Activated B cell treated with CpG ODN at 0.5 μM for 24 hours (primary cell): Measurements from ENCODE around the gene LCORL. TPM values are rescaled to one million over a fixed set of nuclear protein-coding genes. Genes with fewer than 3 reads are reported as not detected.

Experiments
- ATAC-seq: fragments of 200-7000 bp; cut with Tn5 transposase; one replicate; pipeline ENCODE4 v1.10.0; 2021; ENCODE audit warnings: low read depth, mild to moderate bottlenecking, moderate library complexity
- CTCF ChIA-PET: fragments of 350-600 bp; sonication (Branson Sonifier 250); formaldehyde crosslinking; loops from one replicate; lab custom pipeline; 2021; ENCODE audit warnings: antibody characterized with exemption; lab: Charles Lee
- POLR2A ChIA-PET: fragments of 350-600 bp; sonication (Branson Sonifier 250); formaldehyde crosslinking; loops from one replicate; lab custom pipeline; 2021; ENCODE audit warnings: antibody characterized with exemption; lab: Charles Lee
- DNase-seq: peaks from one replicate; pipeline ENCODE4 v3.0.0; 2022
- H3K27ac Mint-ChIP-seq: one replicate; pipeline ENCODE4 v1.8.0; 2020; ENCODE audit warnings: mixed read lengths
- H3K27me3 Mint-ChIP-seq: one replicate; pipeline ENCODE4 v1.8.0; 2021; ENCODE audit warnings: mixed read lengths
- H3K36me3 Mint-ChIP-seq: one replicate; pipeline ENCODE4 v1.8.0; 2021; ENCODE audit warnings: low read depth, mixed read lengths
- H3K4me1 Mint-ChIP-seq: one replicate; pipeline ENCODE4 v1.8.0; 2021; ENCODE audit warnings: mixed read lengths
- H3K4me3 Mint-ChIP-seq: one replicate; pipeline ENCODE4 v1.8.0; 2020; ENCODE audit warnings: mild to moderate bottlenecking, mixed read lengths
- H3K9me3 Mint-ChIP-seq: one replicate; pipeline ENCODE4 v1.8.0; 2020; ENCODE audit warnings: mixed read lengths
- CTCF ChIP-seq: fragments of 200-600 bp; IDR thresholded peaks from one replicate; pipeline ENCODE4 v1.8.0; 2022; ENCODE audit warnings: antibody characterized with exemption, mild to moderate bottlenecking
- intact Hi-C: fragments of 100-400 bp; cut with micrococcal nuclease; formaldehyde crosslinking; loops from one replicate; pipeline ENCODE4 v1.15.1; 2024
- total RNA-seq: library from RNA; stranded (reverse); gene quantifications from 2 replicates; pipeline ENCODE4 v1.2.3, GENCODE V29; 2022

LCORL gene
- total RNA-seq, 1 donor from 2014 or later: 12.6 TPM

- Mint-ChIP-seq H3K36me3 (peaks cover 28% of the 10 kb centered on the region), H3K4me3 (no peak overlapping the region), H3K27me3 (no peaks in the 10 kb centered on the region), H3K9me3 (no peaks in the 10 kb centered on the region), H3K4me1 (peaks cover 1% of the 10 kb centered on the region), H3K27ac (no peak overlapping the region)
- no peak for TF ChIP-seq CTCF
- ChIA-PET CTCF (no interaction called here), POLR2A (no interaction called here)
- intact Hi-C loops: no loop called here
- ATAC-seq (no peak), DNase-seq (no peak)
Measured at GRCh38 chr4:17964576-17964975, 57.0 kb downstream of the LCORL start.

- TF ChIP-seq CTCF: no peak
- H3K4me3 Mint-ChIP-seq: no peak overlapping the region
- no peaks in the 10 kb centered on the region for H3K27me3 Mint-ChIP-seq
- CTCF ChIA-PET: no interaction called here
- peaks cover 8% of the 10 kb centered on the region for H3K4me1 Mint-ChIP-seq
- ATAC-seq (no peak), DNase-seq (no peak)
- peaks cover 49% of the 10 kb centered on the region for H3K36me3 Mint-ChIP-seq
- H3K9me3 Mint-ChIP-seq: no peaks in the 10 kb centered on the region
- intact Hi-C loops: no loop called here
- H3K27ac Mint-ChIP-seq: no peak overlapping the region
- POLR2A ChIA-PET: no interaction called here
Measured at GRCh38 chr4:17962171-17962570, 59.4 kb downstream of the LCORL start.

- ATAC-seq (no peak), DNase-seq (no peak)
- intact Hi-C loops: no loop called here
- Mint-ChIP-seq H3K27ac (no peak overlapping the region), H3K36me3 (peaks cover 57% of the 10 kb centered on the region), H3K9me3 (peaks cover 3% of the 10 kb centered on the region), H3K4me3 (no peak overlapping the region), H3K27me3 (no peaks in the 10 kb centered on the region), H3K4me1 (peaks cover 6% of the 10 kb centered on the region)
- no peak for TF ChIP-seq CTCF
- CTCF ChIA-PET: no interaction called here
- POLR2A ChIA-PET: no interaction called here
Measured at GRCh38 chr4:17961249-17961648, 60.3 kb downstream of the LCORL start.

DNA sequence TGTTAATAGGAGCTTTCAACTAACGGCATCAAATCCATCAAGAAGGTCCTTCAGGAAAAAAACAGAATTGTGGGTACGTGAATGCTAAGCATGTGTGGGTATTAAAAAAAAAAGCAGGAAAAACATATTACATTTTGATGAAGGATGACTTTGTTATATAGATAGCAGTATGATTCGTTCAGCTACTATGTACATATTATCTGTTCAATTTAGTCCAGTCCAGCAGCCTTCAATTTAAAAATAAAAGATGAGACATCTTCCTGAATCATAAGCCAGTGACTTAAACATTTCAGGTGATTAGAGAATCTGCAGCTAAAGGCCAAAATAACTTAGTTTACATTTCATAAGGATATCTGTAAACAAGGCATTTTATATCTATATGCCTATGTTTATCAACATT is 63.4 kb downstream of the LCORL start:
- Mint-ChIP-seq H3K4me1 (peaks cover 6% of the 10 kb centered on the region), H3K27ac (no peak overlapping the region), H3K4me3 (no peak overlapping the region), H3K9me3 (peaks cover 3% of the 10 kb centered on the region), H3K36me3 (peaks cover 85% of the 10 kb centered on the region), H3K27me3 (no peaks in the 10 kb centered on the region)
- ATAC-seq (no peak), DNase-seq (no peak)
- intact Hi-C loops: no loop called here
- CTCF ChIA-PET: no interaction called here
- POLR2A ChIA-PET: no interaction called here
- no peak for TF ChIP-seq CTCF

GRCh38 chr4:17957688-17958087 is 63.9 kb downstream of the LCORL start:
- no peak for ATAC-seq
- no peak for TF ChIP-seq CTCF
- Mint-ChIP-seq H3K27ac (no peak overlapping the region), H3K9me3 (peaks cover 3% of the 10 kb centered on the region), H3K27me3 (no peaks in the 10 kb centered on the region), H3K4me3 (no peak overlapping the region), H3K4me1 (peaks cover 6% of the 10 kb centered on the region), H3K36me3 (peaks cover 89% of the 10 kb centered on the region)
- DNase-seq: no peak
- POLR2A ChIA-PET: no interaction called here
- CTCF ChIA-PET: no interaction called here
- intact Hi-C loops: no loop called here
